GM19193 (cell line): ENCODE results near the gene LMNTD1.

Experiments
- POLR2A ChIP-seq: IDR thresholded peaks from 4 replicates; pipeline ENCODE4 v1.6.1; 2011; ENCODE audit not compliant: insufficient read depth, insufficient read length; ENCODE audit errors: extremely low read depth

LMNTD1 gene

DNA sequence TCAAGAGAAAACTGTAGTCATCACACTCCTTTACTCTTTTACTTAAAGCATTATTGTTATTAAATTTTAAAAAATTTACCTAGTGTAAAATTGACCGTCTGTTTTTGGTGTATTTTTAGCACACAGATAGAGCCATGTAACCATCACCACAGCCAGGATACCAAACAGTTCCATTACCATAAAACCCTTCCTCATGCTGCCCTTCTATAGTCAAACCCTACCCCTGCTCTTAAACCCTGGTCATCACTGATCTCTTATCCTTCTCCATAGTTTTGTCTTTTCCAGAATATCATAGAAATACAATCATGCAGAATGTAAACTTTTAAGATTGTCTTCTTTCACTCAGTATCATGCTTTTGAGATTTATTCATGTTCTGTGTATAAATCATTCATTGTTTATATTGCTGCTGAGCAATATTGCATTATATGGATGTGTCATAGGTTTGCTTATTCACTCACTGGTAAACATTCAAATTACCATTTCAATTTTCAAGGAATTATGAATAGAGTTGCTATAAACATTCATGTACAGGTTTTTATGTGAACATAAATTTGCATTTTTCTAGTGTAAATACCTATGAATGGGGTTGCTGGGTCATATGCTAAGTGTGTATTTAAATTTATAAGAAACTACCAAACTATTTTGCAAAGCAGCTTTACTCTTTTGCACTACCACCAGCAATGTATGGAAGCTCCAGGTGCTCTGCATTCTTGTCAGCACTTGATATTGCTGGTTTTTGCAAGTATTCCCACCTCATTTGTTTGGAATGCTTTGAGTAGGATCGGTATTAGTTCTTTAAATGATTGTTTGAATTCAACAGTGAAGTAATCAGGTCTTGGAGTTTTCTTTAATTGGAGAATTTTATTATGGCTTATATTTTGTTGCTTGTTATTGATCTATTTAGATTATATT is 125.5 kb downstream of the LMNTD1 start:
- TF ChIP-seq POLR2A, result no peak
